Omental fat pad (tissue), 4 donors: ENCODE data around the gene OR5AK2. TPM values are rescaled to one million over a fixed set of nuclear protein-coding genes. Genes with fewer than 3 reads are reported as not detected.
"Not testable (repeated sequence)": the region's sequence is repeated elsewhere in the genome, so short reads cannot be mapped to it uniquely, and the experiment has no call there.

ENCODE experiments used
- ATAC-seq: fragments of 150-250 bp; one replicate; pipeline ENCODE4 v1.9.1; 2016; ENCODE audit warnings: mild to moderate bottlenecking, moderate library complexity; ENCODE audit not compliant: low FRiP score
- DNase-seq: peaks from one replicate; pipeline ENCODE4 v3.0.0-alpha.2; 2019; ENCODE audit warnings: low spot score
- total RNA-seq, 4 donors: library from RNA; depleted of rRNA; stranded (reverse); fragments of >200 nt; gene quantifications; one replicate each; pipeline ENCODE4 v1.1.0, GENCODE V29; 2016
- TF ChIP-seq, protein P1 (sequence below), 3 donors: fragments of 450-650 bp; IDR thresholded peaks; one replicate each; pipeline ENCODE4 v1.5.1; 2016 to 2017; ENCODE audit warnings: antibody characterized with exemption in 3 of 3, mild to moderate bottlenecking in 3 of 3, moderate library complexity in 2 of 3

Gene OR5AK2
- not detected for total RNA-seq

DNA sequence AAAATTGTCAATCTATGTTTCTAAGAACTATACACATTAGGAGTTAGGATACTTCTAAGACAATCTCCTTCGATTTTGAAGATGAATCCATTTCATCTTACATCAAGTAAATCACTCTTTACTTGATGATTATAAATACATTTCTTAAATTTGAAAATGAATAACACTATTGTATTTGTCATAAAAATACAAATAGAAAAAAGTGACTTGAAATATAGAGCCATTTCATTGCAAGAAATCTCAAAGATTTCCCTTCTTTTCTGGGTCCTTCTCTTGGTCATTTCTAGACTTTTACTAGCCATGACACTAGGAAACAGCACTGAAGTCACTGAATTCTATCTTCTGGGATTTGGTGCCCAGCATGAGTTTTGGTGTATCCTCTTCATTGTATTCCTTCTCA is at the start of gene OR5AK2:
Gene OR5AK2 (plus strand): TSS at position 301 of the 400 bp plus-strand sequence. CDS start 0 bp downstream, at position 301.
- DNase-seq (no peak), ATAC-seq (no peak)
- TF ChIP-seq, protein P1, sequence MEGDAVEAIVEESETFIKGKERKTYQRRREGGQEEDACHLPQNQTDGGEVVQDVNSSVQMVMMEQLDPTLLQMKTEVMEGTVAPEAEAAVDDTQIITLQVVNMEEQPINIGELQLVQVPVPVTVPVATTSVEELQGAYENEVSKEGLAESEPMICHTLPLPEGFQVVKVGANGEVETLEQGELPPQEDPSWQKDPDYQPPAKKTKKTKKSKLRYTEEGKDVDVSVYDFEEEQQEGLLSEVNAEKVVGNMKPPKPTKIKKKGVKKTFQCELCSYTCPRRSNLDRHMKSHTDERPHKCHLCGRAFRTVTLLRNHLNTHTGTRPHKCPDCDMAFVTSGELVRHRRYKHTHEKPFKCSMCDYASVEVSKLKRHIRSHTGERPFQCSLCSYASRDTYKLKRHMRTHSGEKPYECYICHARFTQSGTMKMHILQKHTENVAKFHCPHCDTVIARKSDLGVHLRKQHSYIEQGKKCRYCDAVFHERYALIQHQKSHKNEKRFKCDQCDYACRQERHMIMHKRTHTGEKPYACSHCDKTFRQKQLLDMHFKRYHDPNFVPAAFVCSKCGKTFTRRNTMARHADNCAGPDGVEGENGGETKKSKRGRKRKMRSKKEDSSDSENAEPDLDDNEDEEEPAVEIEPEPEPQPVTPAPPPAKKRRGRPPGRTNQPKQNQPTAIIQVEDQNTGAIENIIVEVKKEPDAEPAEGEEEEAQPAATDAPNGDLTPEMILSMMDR (IDR thresholded peaks at IDR 0.05) = no peak

- DNase-seq, ATAC-seq: not testable (repeated sequence)
These were observed 43.2 kb upstream of the OR5AK2 start for GRCh38 chr11:56945526-56945925.

DNA sequence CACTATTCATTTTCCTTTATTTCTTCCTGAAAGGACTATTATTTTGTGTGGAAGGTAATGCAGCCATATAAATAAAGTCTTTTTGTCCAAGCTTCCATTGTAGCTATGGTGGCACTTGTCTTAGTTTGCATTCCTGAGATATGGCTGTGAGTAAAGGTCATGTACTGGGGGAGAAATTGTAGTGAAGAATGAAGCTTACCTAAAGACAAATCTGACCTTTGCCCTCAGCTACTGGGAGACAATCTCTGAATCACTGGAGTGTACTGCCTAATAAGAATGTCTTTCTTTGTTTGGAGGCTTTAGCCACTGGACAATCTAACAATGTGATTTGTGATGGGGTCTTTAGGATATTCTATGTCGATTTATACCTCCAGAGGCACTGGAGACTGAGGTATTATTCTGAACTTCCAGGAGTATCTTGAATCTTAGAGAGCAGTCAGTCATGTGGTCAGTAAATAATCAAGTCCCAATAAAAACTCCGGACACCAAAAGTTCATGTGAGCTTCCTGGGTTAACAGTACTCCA is 39.7 kb upstream of the OR5AK2 start:
- TF ChIP-seq, protein P1 (IDR thresholded peaks at IDR 0.05) = no peak
- DNase-seq (no peak), ATAC-seq (no peak)

DNA sequence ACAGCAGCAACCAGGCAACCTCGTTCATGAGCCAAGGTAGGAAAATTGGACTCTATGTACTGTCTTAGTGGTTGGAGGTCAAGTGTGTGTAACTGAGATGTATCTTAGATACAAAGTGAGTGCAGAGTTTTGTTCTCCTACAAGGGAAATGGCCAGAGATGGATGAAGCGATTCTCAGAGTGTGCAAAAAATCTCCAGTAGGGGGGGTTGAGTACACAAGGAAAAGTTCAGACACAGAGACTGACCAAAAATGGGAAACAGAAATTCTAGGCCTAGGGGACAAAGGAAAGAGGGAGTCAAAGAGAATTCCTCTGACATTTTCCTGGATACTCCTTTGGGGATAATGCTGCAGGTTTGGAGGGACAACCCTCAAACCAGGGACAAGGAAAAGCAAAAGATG is 38.2 kb upstream of the OR5AK2 start:
- ATAC-seq (no peak), DNase-seq (no peak)
- TF ChIP-seq, protein P1 (IDR thresholded peaks at IDR 0.05) = no peak

DNA sequence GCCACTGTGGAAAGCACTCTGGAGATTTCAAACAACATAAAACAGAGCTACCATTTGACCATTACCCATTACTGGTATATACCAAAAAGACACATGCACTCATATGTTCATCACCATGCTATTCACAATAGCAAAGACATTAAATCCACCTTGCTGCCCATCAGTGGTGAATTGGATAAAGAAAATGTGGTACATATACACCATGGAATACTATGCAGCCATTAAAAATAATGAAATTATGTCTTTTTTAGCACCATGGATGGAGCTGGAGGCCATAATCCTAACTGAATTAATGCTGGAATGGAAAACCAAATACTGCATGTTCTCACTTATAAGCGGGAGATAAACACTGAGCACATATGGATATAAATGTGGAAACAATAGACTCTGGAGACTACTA is 34.8 kb upstream of the OR5AK2 start:
- not testable (repeated sequence) for DNase-seq, ATAC-seq

DNA sequence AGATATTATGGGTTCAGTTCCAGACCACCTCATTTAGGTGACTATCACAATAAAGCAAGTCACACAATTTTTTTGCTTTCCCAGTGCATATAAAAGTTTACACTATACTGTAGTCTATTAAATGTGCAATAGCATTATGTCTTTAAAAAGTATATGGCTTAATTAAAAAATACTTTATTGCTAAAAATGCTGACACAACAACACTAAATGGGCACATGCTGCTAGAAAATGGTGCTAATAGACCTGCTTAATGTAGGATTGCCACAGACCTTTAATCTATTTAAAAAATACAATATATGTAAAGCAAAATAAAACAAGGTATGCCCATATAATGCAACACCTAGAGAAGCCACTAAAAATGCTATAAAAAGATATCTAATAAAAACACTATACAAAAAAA is 27.1 kb upstream of the OR5AK2 start:
- no peak for ATAC-seq
- TF ChIP-seq, protein P1 (IDR thresholded peaks at IDR 0.05) = no peak
- no peak for DNase-seq

DNA sequence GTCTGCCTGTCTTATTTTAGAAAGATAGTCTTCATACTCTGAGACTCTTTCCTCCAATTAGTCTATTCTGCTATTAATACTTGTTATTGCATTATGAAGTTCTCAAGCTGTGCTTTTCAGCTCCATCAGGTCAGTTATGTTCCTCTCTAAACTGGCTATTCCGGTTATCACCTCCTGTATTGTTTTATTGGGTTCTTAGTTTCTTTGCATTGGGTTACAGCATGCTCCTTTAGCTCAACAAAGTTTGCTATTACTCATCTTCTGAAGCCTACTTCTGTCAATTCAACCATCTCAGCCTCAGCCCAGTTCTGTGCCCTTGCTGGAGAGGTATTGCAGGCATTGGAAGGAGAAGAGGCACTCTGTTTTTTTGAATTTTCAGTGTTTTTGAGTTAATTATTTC is 21.0 kb upstream of the OR5AK2 start:
- DNase-seq (no peak), ATAC-seq (no peak)
- TF ChIP-seq, protein P1 (IDR thresholded peaks at IDR 0.05) = no peak

- TF ChIP-seq, protein P1 (IDR thresholded peaks at IDR 0.05) = no peak
- DNase-seq (no peak), ATAC-seq (no peak)
These were observed 20.2 kb upstream of the OR5AK2 start for GRCh38 chr11:56968524-56968923.
